ENCODE data around the gene HDAC7. TPM values are rescaled to one million over a fixed set of nuclear protein-coding genes. Genes with fewer than 3 reads are reported as not detected.

HDAC7 gene
- total RNA-seq, 4 donors from 2014 or later, result 55.9 to 96.5 (median 59.4) TPM

- Histone ChIP-seq H3K4me1 (peaks cover 16 to 70% (median 46%) of the 10 kb centered on the region in 3 donors), H3K36me3 (no peaks in the 10 kb centered on the region), H3K27ac (peak overlapping the region; percentile 79 to 94 (median 86)), H3K27me3 (no peaks in the 10 kb centered on the region), H3K4me3 (no peak overlapping the region), H3K9me3 (no peaks in the 10 kb centered on the region)
- peak; percentile 54 for ATAC-seq
- 40 to 50% methylated on average over 3 to 11 of the region's 14 CpGs for WGBS, 2 donors (ENCODE audit: low coverage in 1 of 2)
- TF ChIP-seq POLR2AphosphoS5 (IDR thresholded peaks at IDR 0.05) (no peak), EP300 (IDR thresholded peaks at IDR 0.05) (no peak), POLR2A (IDR thresholded peaks at IDR 0.05) (no peak)
- TF ChIP-seq, protein P1, sequence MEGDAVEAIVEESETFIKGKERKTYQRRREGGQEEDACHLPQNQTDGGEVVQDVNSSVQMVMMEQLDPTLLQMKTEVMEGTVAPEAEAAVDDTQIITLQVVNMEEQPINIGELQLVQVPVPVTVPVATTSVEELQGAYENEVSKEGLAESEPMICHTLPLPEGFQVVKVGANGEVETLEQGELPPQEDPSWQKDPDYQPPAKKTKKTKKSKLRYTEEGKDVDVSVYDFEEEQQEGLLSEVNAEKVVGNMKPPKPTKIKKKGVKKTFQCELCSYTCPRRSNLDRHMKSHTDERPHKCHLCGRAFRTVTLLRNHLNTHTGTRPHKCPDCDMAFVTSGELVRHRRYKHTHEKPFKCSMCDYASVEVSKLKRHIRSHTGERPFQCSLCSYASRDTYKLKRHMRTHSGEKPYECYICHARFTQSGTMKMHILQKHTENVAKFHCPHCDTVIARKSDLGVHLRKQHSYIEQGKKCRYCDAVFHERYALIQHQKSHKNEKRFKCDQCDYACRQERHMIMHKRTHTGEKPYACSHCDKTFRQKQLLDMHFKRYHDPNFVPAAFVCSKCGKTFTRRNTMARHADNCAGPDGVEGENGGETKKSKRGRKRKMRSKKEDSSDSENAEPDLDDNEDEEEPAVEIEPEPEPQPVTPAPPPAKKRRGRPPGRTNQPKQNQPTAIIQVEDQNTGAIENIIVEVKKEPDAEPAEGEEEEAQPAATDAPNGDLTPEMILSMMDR (IDR thresholded peaks at IDR 0.05), result no peak
These were observed 8.6 kb upstream of the HDAC7 start for GRCh38 chr12:47828008-47828975.

DNA sequence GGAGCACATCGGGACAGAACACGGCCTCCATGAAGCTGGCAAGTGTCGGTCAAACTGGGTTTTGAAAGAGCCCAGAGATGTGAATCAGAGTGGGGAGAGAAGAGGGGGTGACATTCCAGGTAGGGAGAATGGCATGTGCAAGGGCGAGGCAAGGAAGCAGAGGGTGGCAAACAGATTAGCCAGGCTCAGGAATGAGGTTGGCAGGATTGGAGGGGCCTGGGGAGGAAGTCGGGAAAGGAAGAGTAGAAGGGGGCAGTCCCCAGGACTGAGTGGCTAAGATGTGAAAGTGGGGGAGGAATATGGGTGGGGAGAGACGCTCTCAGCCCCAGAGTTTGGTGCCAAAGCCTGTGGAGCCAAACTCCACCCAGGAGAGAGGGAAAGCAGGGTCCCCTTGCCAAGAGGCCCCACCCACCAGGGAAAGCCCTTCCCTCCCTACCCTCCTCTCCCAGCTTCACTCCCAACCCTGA is 5.5 kb upstream of the HDAC7 start:
- TF ChIP-seq POLR2AphosphoS5 (IDR thresholded peaks at IDR 0.05) (peak; percentile 71), POLR2A (IDR thresholded peaks at IDR 0.05) (no peak)
- TF ChIP-seq, protein P1 (IDR thresholded peaks at IDR 0.05), result no peak
- Histone ChIP-seq H3K27ac (peak overlapping the region; percentile 68 to 99 (median 96)), H3K9me3 (no peaks in the 10 kb centered on the region), H3K4me1 (peaks cover 36 to 100% (median 72%) of the 10 kb centered on the region in 3 donors), H3K27me3 (no peaks in the 10 kb centered on the region), H3K4me3 (no peak overlapping the region), H3K36me3 (no peaks in the 10 kb centered on the region)
- ATAC-seq, result peak; percentile 37
- WGBS, 2 donors (ENCODE audit: low coverage in 1 of 2), result 29 to 43% methylated on average over 5 to 6 of the region's 6 CpGs

DNA sequence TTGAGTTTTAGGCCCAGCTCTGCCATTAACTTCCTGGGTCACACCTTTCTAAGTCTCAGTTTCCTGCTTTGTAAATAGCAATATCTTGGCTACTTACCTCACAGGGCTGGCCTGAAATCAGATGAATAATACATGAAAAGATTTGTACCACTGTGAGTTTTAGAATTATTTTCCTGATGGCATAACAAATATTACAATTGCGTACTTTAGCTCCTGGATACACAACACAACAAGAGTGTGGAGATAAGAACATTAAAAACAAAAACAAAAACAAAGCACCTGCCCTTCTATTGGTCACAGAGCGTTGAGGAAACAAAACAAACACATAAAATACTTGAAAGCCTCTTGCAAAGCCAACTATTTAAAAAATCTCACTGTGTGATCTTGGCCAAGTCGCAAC is 4.9 kb upstream of the HDAC7 start:
- Histone ChIP-seq H3K27me3 (no peaks in the 10 kb centered on the region), H3K9me3 (no peaks in the 10 kb centered on the region), H3K36me3 (no peaks in the 10 kb centered on the region), H3K4me3 (no peak overlapping the region), H3K4me1 (peaks cover 36 to 96% (median 69%) of the 10 kb centered on the region in 3 donors), H3K27ac (peak overlapping the region; percentile 68 to 99 (median 96))
- ATAC-seq, result no peak
- WGBS, 2 donors (ENCODE audit: low coverage in 1 of 2), result 59 to 84% methylated on average over 2 to 3 of the region's 3 CpGs
- TF ChIP-seq, protein P1 (IDR thresholded peaks at IDR 0.05), result no peak

- Histone ChIP-seq H3K4me3 (no peak overlapping the region), H3K9me3 (no peaks in the 10 kb centered on the region), H3K27me3 (no peaks in the 10 kb centered on the region), H3K4me1 (peaks cover 33 to 91% (median 65%) of the 10 kb centered on the region in 3 donors), H3K36me3 (no peaks in the 10 kb centered on the region), H3K27ac (peak overlapping the region; percentile 68 to 99 (median 96))
- WGBS, 2 donors (ENCODE audit: low coverage in 1 of 2), result 60% methylated on average over 2 of the region's 2 CpGs; no CpG with 5 or more reads in 1 of the 2 donors
- TF ChIP-seq, protein P1 (IDR thresholded peaks at IDR 0.05), result no peak
- TF ChIP-seq EP300 (IDR thresholded peaks at IDR 0.05) (no peak), POLR2A (IDR thresholded peaks at IDR 0.05) (no peak), POLR2AphosphoS5 (IDR thresholded peaks at IDR 0.05) (no peak)
- ATAC-seq, result no peak
These were observed 4.5 kb upstream of the HDAC7 start for GRCh38 chr12:47824198-47824597.
